Hematopoietic multipotent progenitor cell treated with erythropoietin and hydrocortisone succinate and interleukin-3 and kit ligand, for 8 days (in vitro differentiated cells): ENCODE data around the gene CHD3.
"Not testable (repeated sequence)": the region's sequence is repeated elsewhere in the genome, so short reads cannot be mapped to it uniquely, and the experiment has no call there.

Experiments used
- DNase-seq: peaks from one replicate; pipeline ENCODE4 v3.0.0-alpha.2; 2015

Gene CHD3

GRCh38 chr17:7850701-7851437 lies 37.7 kb upstream of the CHD3 start:
- no peak for DNase-seq

- DNase-seq: peak; percentile 88
Measured at GRCh38 chr17:7851438-7852261, 36.9 kb upstream of the CHD3 start.

- DNase-seq: no peak
Measured at GRCh38 chr17:7852262-7852670, 36.3 kb upstream of the CHD3 start.

- no peak for DNase-seq
Measured at GRCh38 chr17:7852919-7853690, 35.5 kb upstream of the CHD3 start.

GRCh38 chr17:7853691-7854038 lies 34.9 kb upstream of the CHD3 start:
- no peak for DNase-seq

GRCh38 chr17:7854078-7854777 lies 34.4 kb upstream of the CHD3 start:
- DNase-seq: no peak

- DNase-seq: no peak
Measured at GRCh38 chr17:7854851-7855659, 33.5 kb upstream of the CHD3 start, which contains the start of gene TMEM88. TSS of gene TMEM88 (plus strand) at chr17:7855066. CDS start at chr17:7855075, 9 bp downstream.

GRCh38 chr17:7855660-7856010 lies 33.0 kb upstream of the CHD3 start:
- DNase-seq: no peak

- DNase-seq: peak; percentile 90
Measured at GRCh38 chr17:7856011-7856810, 32.4 kb upstream of the CHD3 start.

- DNase-seq: peak; percentile 99
Measured at GRCh38 chr17:7856811-7857712, 31.5 kb upstream of the CHD3 start, which contains the start of gene NAA38. TSS of gene NAA38 (minus strand) at chr17:7857559. CDS start at chr17:7857463, 96 bp downstream.

GRCh38 chr17:7857713-7858521 lies 30.7 kb upstream of the CHD3 start, which contains the start of gene CYB5D1:
TSS of gene CYB5D1 (plus strand) at chr17:7858003. CDS start at chr17:7858135, 132 bp downstream.
- peak; percentile 97 for DNase-seq

GRCh38 chr17:7858522-7858810 lies 30.1 kb upstream of the CHD3 start:
- DNase-seq: peak; percentile 60

GRCh38 chr17:7859028-7859427 lies 29.6 kb upstream of the CHD3 start:
- no peak for DNase-seq

GRCh38 chr17:7862692-7863437 lies 25.7 kb upstream of the CHD3 start:
- peak; percentile 71 for DNase-seq

GRCh38 chr17:7864384-7864783 lies 24.2 kb upstream of the CHD3 start:
- DNase-seq: not testable (repeated sequence)

- DNase-seq: no peak
Measured at GRCh38 chr17:7864995-7865650, 23.5 kb upstream of the CHD3 start.

GRCh38 chr17:7867881-7868329 lies 20.7 kb upstream of the CHD3 start:
- no peak for DNase-seq

- no peak for DNase-seq
Measured at GRCh38 chr17:7873051-7873450, 15.5 kb upstream of the CHD3 start.
